ENCODE results near the gene CCDC102B. TPM values are rescaled to one million over a fixed set of nuclear protein-coding genes. Genes with fewer than 3 reads are reported as not detected.
"Not testable (repeated sequence)": the region's sequence is repeated elsewhere in the genome, so short reads cannot be mapped to it uniquely, and the experiment has no call there.

The CCDC102B gene
- total RNA-seq, 1 donor from 2014 or later, result 6.5 TPM

GRCh38 chr18:68780802-68781635 is 16.9 kb upstream of the CCDC102B start:
- TF ChIP-seq CTCF (conservative IDR thresholded peaks at IDR 0.05), result no peak
- Mint-ChIP-seq H3K4me3 (no peak overlapping the region), H3K27ac (ENCODE audit: unreplicated experiment) (no peak overlapping the region)

GRCh38 chr18:68783506-68783905 is 14.4 kb upstream of the CCDC102B start:
- no peaks in the 10 kb centered on the region for H3K9me3 Mint-ChIP-seq
- TF ChIP-seq CTCF (conservative IDR thresholded peaks at IDR 0.05), result no peak
- no peaks in the 10 kb centered on the region for H3K4me1 Mint-ChIP-seq
- DNase-seq (ENCODE audit: low read depth, low spot score), result no peak
- no peak overlapping the region for H3K4me3 Mint-ChIP-seq
- peaks cover 3% of the 10 kb centered on the region for H3K36me3 Mint-ChIP-seq (ENCODE audit: low read depth)
- no peak overlapping the region for H3K27ac Mint-ChIP-seq (ENCODE audit: unreplicated experiment)
- no peaks in the 10 kb centered on the region for H3K27me3 Mint-ChIP-seq (ENCODE audit: low read depth)

More at GRCh38 chr18:68780802-68781635, 16.9 kb upstream of the CCDC102B start:
- no peaks in the 10 kb centered on the region for H3K4me1 Mint-ChIP-seq
- H3K27me3 Mint-ChIP-seq (ENCODE audit: low read depth), result no peaks in the 10 kb centered on the region
- DNase-seq (ENCODE audit: low read depth, low spot score), result no peak
- no peaks in the 10 kb centered on the region for H3K9me3 Mint-ChIP-seq
- peaks cover 3% of the 10 kb centered on the region for H3K36me3 Mint-ChIP-seq (ENCODE audit: low read depth)

GRCh38 chr18:68784071-68784470 is 13.8 kb upstream of the CCDC102B start:
- Mint-ChIP-seq H3K9me3 (no peaks in the 10 kb centered on the region), H3K27ac (ENCODE audit: unreplicated experiment) (no peak overlapping the region), H3K4me3 (no peak overlapping the region), H3K27me3 (ENCODE audit: low read depth) (no peaks in the 10 kb centered on the region), H3K36me3 (ENCODE audit: low read depth) (peaks cover 3% of the 10 kb centered on the region), H3K4me1 (no peaks in the 10 kb centered on the region)
- DNase-seq (ENCODE audit: low read depth, low spot score), result no peak
- TF ChIP-seq CTCF (conservative IDR thresholded peaks at IDR 0.05), result no peak

- H3K27me3 Mint-ChIP-seq (ENCODE audit: low read depth); H3K4me1 Mint-ChIP-seq; H3K36me3 Mint-ChIP-seq (ENCODE audit: low read depth); H3K4me3 Mint-ChIP-seq; H3K9me3 Mint-ChIP-seq; DNase-seq (ENCODE audit: low read depth, low spot score); H3K27ac Mint-ChIP-seq (ENCODE audit: unreplicated experiment): not testable (repeated sequence)
Measured at GRCh38 chr18:68790290-68790689, 7.6 kb upstream of the CCDC102B start.

- Mint-ChIP-seq H3K27ac (ENCODE audit: unreplicated experiment) (no peak overlapping the region), H3K36me3 (ENCODE audit: low read depth) (no peaks in the 10 kb centered on the region), H3K9me3 (no peaks in the 10 kb centered on the region), H3K27me3 (ENCODE audit: low read depth) (no peaks in the 10 kb centered on the region), H3K4me1 (peaks cover 3% of the 10 kb centered on the region), H3K4me3 (no peak overlapping the region)
- no peak for TF ChIP-seq CTCF (conservative IDR thresholded peaks at IDR 0.05)
- no peak for DNase-seq (ENCODE audit: low read depth, low spot score)
Measured at GRCh38 chr18:68791801-68792200, 6.1 kb upstream of the CCDC102B start.

- DNase-seq (ENCODE audit: low read depth, low spot score), result no peak
- H3K4me3 Mint-ChIP-seq, result no peak overlapping the region
- no peak overlapping the region for H3K27ac Mint-ChIP-seq (ENCODE audit: unreplicated experiment)
- H3K9me3 Mint-ChIP-seq, result no peaks in the 10 kb centered on the region
- H3K36me3 Mint-ChIP-seq (ENCODE audit: low read depth), result no peaks in the 10 kb centered on the region
- H3K27me3 Mint-ChIP-seq (ENCODE audit: low read depth), result no peaks in the 10 kb centered on the region
- TF ChIP-seq CTCF (conservative IDR thresholded peaks at IDR 0.05), result no peak
- H3K4me1 Mint-ChIP-seq, result peaks cover 3% of the 10 kb centered on the region
Measured at GRCh38 chr18:68793951-68794350, 3.9 kb upstream of the CCDC102B start.

All from neural crest cell (in vitro differentiated cells).